ENCODE data around the gene TBC1D20. TPM values are rescaled to one million over a fixed set of nuclear protein-coding genes. Genes with fewer than 3 reads are reported as not detected.
A peak's percentile ranks its signal among the peaks of the same experiment; 100 is the strongest.

TBC1D20 gene
- total and polyA plus RNA-seq, 3 donors from 2014 or later: 43.5 to 52.6 (median 45.7) TPM

DNA sequence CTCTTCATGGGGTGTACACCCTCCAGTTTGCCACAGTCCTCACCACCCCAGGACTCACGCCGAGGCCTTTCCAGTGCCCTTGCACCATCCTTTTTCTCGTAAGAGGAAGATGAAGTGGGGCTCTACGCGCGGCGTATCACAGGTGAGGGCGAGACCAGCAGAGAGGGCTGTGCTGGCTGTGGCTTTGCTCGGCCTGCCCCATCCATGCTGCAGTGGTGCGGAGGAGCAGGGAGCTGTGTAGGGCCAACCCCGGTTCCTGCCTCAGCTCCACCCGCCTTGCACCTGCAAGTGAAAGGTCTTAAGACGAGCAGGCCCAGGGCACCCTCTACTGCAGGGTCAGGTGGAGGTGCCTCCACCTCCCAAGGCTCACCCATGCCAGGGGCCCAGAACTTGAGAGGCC is 30.1 kb downstream of the TBC1D20 start:
- H3K4me3 ChIP-seq: no peak overlapping the region
- H3K4me1 ChIP-seq: no peaks in the 10 kb centered on the region
- no peaks in the 10 kb centered on the region for H3K9me3 ChIP-seq
- intact Hi-C loops (cut with DNase I; ENCODE audit: low total_unique reads): no loop called here
- no peak overlapping the region for H3K27ac ChIP-seq
- no peaks in the 10 kb centered on the region for H3K36me3 ChIP-seq (ENCODE audit: low read depth, missing control alignments)
- WGBS, 2 donors: 91 to 92% methylated on average over 13 of the region's 13 CpGs
- TF ChIP-seq CTCF (IDR thresholded peaks at IDR 0.05): no peak
- no peak for TF ChIP-seq POLR2A (IDR thresholded peaks at IDR 0.05)
- no peak for DNase-seq
- no peaks in the 10 kb centered on the region for H3K27me3 ChIP-seq

DNA sequence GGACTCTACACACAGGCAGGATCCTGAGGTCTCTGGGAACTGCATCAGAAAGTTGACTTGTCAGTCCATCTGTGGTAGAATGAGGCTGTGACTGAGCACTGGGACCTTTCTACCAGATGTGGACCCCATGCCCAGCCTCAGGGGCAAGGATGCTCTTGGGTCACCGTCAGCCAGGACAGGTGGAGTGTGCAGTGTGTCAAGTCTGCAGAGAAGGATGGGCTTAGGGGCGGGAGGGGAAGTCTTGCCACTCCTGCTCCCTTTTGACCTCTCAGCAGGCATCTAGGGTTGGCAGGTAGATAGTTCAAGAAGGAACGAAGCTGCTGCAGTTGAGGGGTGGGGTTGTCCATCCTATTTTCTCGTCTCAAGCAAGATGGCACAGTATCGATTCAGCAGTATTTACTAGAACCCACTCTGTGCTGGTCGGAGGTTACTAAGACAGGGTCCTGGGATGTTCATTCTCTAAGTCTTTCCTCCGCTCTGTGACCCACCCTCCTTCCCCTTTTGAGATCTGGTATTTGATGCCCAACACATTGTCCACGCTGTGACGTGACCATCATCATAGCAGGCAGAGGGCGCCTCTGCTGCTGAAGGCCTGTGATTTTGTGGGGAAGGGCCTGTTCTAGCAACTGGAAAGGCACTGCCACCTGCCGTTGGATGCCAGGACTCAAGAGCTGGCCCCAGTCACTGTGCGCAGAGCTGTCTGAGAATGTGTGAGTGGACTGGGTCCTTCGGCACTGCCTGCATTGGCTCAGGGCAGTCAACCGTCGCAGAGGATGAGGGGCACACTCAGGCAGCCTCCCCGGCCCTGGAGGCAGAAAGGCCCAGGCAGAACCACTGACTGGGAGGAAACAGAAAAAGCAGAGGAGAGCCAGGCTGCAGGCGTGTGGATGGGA is 31.1 kb downstream of the TBC1D20 start:
- Histone ChIP-seq H3K9me3 (no peaks in the 10 kb centered on the region), H3K4me3 (no peak overlapping the region), H3K27ac (no peak overlapping the region), H3K4me1 (no peaks in the 10 kb centered on the region), H3K36me3 (ENCODE audit: low read depth, missing control alignments) (no peaks in the 10 kb centered on the region), H3K27me3 (no peaks in the 10 kb centered on the region)
- DNase-seq: peak; percentile 83
- intact Hi-C loops (cut with DNase I; ENCODE audit: low total_unique reads): no loop called here
- TF ChIP-seq POLR2A (IDR thresholded peaks at IDR 0.05): no peak
- peak; percentile 41 for TF ChIP-seq CTCF (IDR thresholded peaks at IDR 0.05)
- WGBS, 2 donors: 72% methylated on average over 17 of the region's 17 CpGs

GRCh38 chr20:430091-430999 is 32.0 kb downstream of the TBC1D20 start:
- 71 to 73% methylated on average over 12 to 21 of the region's 21 CpGs for WGBS, 2 donors
- TF ChIP-seq CTCF (IDR thresholded peaks at IDR 0.05) (no peak), POLR2A (IDR thresholded peaks at IDR 0.05) (no peak)
- Histone ChIP-seq H3K36me3 (ENCODE audit: low read depth, missing control alignments) (no peaks in the 10 kb centered on the region), H3K27me3 (no peaks in the 10 kb centered on the region), H3K4me3 (no peak overlapping the region), H3K9me3 (no peaks in the 10 kb centered on the region), H3K27ac (no peak overlapping the region), H3K4me1 (no peaks in the 10 kb centered on the region)
- intact Hi-C loops (cut with DNase I; ENCODE audit: low total_unique reads): no loop called here
- DNase-seq: no peak

DNA sequence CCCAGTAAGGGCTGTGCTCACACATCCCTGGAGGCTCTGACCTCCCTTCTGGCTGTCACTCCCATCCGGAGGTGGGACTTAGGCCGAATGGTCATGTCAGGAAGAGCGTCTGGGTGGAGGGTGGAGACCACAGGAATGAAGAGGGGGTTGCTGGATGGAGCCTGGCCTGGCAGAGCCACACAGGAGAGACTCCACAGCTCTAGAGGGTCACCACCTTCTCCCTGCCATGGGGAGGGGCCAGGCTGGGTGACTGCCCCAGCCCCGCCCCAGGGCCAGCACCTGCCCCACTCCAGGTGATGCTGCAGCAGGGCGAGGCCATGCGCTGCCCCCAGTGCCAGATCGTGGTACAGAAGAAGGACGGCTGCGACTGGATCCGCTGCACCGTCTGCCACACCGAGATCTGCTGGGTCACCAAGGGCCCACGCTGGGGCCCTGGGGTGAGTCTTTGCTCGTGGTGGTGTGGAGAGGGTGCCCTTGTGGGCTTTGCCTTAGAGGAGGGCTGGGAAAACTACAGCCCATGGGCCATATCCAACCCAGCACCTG is 33.6 kb downstream of the TBC1D20 start:
- Histone ChIP-seq H3K9me3 (no peaks in the 10 kb centered on the region), H3K27ac (no peak overlapping the region), H3K4me1 (no peaks in the 10 kb centered on the region), H3K36me3 (ENCODE audit: low read depth, missing control alignments) (no peaks in the 10 kb centered on the region), H3K27me3 (no peaks in the 10 kb centered on the region), H3K4me3 (no peak overlapping the region)
- 86 to 91% methylated on average over 4 to 14 of the region's 14 CpGs for WGBS, 2 donors
- no peak for TF ChIP-seq POLR2A (IDR thresholded peaks at IDR 0.05)
- TF ChIP-seq CTCF (IDR thresholded peaks at IDR 0.05): no peak
- DNase-seq: no peak
- intact Hi-C loops (cut with DNase I; ENCODE audit: low total_unique reads): no loop called here
